ENCODE data around the gene OAS1.
A peak's percentile ranks its signal among the peaks of the same experiment; 100 is the strongest.

OAS1 gene

DNA sequence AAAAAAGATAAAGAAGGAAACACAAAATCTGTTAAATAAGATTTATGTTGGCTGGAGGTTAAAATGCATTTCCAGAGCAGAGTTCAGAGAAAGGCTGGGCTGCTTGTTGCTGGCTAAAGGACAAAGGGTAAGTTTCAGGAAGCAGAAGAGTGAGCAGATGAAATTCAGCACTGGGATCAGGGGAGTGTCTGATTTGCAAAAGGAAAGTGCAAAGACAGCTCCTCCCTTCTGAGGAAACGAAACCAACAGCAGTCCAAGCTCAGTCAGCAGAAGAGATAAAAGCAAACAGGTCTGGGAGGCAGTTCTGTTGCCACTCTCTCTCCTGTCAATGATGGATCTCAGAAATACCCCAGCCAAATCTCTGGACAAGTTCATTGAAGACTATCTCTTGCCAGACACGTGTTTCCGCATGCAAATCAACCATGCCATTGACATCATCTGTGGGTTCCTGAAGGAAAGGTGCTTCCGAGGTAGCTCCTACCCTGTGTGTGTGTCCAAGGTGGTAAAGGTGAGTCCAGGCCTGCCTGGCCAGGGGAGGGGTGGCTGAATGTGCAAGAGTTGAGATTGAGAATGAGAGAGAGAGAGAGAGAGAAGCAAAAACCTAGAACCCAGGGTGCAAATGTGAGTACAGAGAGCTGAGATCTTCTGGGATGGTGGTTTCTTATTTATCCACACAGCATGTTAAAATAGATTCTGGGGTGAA, at the start of gene OAS1:
Gene OAS1 (plus strand): TSS at position 251 of the 703 bp plus-strand sequence. CDS start 78 bp downstream, at position 329.
- Mint-ChIP-seq H3K27me3 (no peaks in the 10 kb centered on the region), H3K4me1 (peaks cover 65% of the 10 kb centered on the region), H3K9me3 (no peaks in the 10 kb centered on the region), H3K36me3 (ENCODE audit: insufficient read depth) (peaks cover 11% of the 10 kb centered on the region), H3K27ac (ENCODE audit: low read depth) (peak within 1 kb of the TSS; percentile 94), H3K4me3 (peak within 1 kb of the TSS; percentile 97)
- ATAC-seq (replicated peaks; ENCODE audit: extremely low read depth, poor library complexity, severe bottlenecking) (peak; percentile 79), DNase-seq (ENCODE audit: low spot score in 2 of 2) (no peak)

DNA sequence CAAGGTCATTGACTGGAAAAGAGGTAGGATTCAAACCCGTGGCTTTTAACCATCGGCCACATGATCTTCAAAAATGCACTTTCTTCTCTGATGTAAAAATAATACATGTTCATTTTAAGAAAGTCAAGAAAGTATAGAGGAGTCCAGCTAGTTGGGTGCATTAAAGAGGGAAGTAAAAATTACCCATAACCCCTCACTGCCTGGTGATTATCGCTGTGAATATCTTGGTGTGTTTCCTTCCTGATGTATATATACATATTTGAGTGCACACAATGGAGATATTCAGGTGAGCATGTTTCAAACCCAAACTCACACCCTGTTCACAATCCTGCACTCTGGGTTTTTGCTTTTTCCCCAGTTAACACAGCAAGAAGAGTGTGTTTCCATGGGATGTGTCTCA, 47.5 kb upstream of the OAS1 start:
- H3K27ac Mint-ChIP-seq (ENCODE audit: low read depth), result no peak overlapping the region
- H3K9me3 Mint-ChIP-seq, result no peaks in the 10 kb centered on the region
- DNase-seq (ENCODE audit: low spot score in 2 of 2) (no peak), ATAC-seq (replicated peaks; ENCODE audit: extremely low read depth, poor library complexity, severe bottlenecking) (no peak)
- H3K27me3 Mint-ChIP-seq, result peaks cover 45% of the 10 kb centered on the region
- H3K4me3 Mint-ChIP-seq, result no peak overlapping the region
- no peaks in the 10 kb centered on the region for H3K36me3 Mint-ChIP-seq (ENCODE audit: insufficient read depth)
- peaks cover 7% of the 10 kb centered on the region for H3K4me1 Mint-ChIP-seq

DNA sequence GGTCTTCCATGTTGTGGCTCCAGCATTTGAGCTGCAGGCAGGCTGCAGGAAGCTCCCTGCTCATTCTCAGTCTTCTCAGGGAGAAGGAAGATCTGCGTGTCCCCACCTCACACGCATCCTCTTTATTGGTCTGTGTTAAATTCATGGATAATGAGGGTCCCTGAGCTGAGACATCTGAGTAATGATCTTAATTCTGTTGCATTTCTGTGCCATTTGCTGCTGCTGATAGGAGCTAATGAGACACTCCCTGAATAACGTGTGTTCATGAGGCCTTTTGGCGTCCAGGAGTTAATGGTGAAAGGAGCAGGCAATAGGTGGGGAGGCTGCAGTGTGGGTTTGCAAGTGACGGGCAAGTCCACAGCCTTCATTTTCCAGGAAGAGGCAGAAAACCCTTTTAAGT, 46.6 kb upstream of the OAS1 start:
- ATAC-seq (replicated peaks; ENCODE audit: extremely low read depth, poor library complexity, severe bottlenecking), result no peak
- Mint-ChIP-seq H3K27ac (ENCODE audit: low read depth) (no peak overlapping the region), H3K9me3 (no peaks in the 10 kb centered on the region), H3K27me3 (peaks cover 51% of the 10 kb centered on the region), H3K4me1 (peaks cover 14% of the 10 kb centered on the region), H3K4me3 (no peak overlapping the region), H3K36me3 (ENCODE audit: insufficient read depth) (no peaks in the 10 kb centered on the region)
- DNase-seq (ENCODE audit: low spot score in 2 of 2), result no peak

DNA sequence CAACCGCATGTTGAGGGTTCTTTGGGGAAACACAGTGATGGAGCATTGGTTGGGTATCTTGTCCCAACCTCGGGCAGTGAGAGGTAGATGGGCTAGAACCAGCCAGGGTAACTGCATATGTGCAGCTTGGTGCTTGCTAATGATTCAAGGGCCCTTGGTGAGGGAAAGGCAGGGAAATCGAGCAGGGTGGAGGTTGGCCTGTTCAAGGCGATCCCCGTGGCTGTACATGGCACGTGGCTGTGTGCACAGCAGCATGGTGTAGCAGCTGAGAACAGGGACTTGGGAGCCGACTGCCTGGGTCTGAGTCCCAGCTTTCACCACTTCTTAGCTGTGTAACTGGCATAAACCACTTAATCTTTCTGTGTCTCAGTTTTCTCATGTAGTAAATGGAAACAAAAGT, 45.5 kb upstream of the OAS1 start:
- Mint-ChIP-seq H3K9me3 (no peaks in the 10 kb centered on the region), H3K36me3 (ENCODE audit: insufficient read depth) (no peaks in the 10 kb centered on the region), H3K27ac (ENCODE audit: low read depth) (no peak overlapping the region), H3K4me3 (no peak overlapping the region), H3K4me1 (peaks cover 14% of the 10 kb centered on the region), H3K27me3 (peaks cover 44% of the 10 kb centered on the region)
- ATAC-seq (replicated peaks; ENCODE audit: extremely low read depth, poor library complexity, severe bottlenecking), result no peak
- no peak for DNase-seq (ENCODE audit: low spot score in 2 of 2)

DNA sequence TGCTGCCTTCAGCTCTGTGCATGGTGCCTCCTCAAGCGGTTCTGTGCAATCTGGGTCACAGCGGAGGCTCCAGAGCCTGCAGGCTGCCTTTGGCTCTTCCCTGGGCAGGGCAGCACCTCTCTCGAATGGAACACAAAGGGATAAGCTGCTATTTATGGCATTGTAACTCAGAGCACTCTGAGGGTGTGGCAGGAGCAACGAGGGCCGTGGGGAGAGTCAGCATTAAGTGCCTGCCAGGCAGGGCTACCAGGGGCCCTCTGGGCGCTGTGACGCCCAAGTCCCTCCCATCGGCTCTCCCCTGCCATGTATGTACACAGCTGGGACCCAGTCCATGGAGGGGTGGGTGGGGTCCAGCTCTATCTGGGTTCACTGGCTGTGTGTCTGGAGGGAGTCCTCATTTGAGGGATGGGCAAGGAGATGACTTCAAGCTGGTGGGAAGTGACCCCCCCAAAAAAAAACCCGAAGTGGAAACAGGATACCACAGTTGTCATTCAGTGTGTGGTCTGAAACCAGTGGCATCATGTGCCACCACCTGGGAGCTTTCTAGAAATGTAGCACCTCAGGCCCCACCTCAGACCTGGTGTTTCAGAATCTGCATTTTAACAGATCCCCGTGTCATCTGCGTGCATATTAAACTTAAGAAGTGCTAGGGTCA, 44.0 kb upstream of the OAS1 start:
- ATAC-seq (replicated peaks; ENCODE audit: extremely low read depth, poor library complexity, severe bottlenecking) (no peak), DNase-seq (ENCODE audit: low spot score in 2 of 2) (no peak)
- H3K9me3 Mint-ChIP-seq, result no peaks in the 10 kb centered on the region
- H3K4me1 Mint-ChIP-seq, result peaks cover 14% of the 10 kb centered on the region
- no peaks in the 10 kb centered on the region for H3K36me3 Mint-ChIP-seq (ENCODE audit: insufficient read depth)
- H3K27me3 Mint-ChIP-seq, result peaks cover 45% of the 10 kb centered on the region
- no peak overlapping the region for H3K27ac Mint-ChIP-seq (ENCODE audit: low read depth)
- no peak overlapping the region for H3K4me3 Mint-ChIP-seq

GRCh38 chr12:112868459-112869041, 38.2 kb upstream of the OAS1 start:
- Mint-ChIP-seq H3K27ac (ENCODE audit: low read depth) (no peak overlapping the region), H3K4me1 (peaks cover 14% of the 10 kb centered on the region), H3K9me3 (no peaks in the 10 kb centered on the region), H3K36me3 (ENCODE audit: insufficient read depth) (no peaks in the 10 kb centered on the region), H3K4me3 (no peak overlapping the region), H3K27me3 (peaks cover 85% of the 10 kb centered on the region)
- ATAC-seq (replicated peaks; ENCODE audit: extremely low read depth, poor library complexity, severe bottlenecking) (no peak), DNase-seq (ENCODE audit: low spot score in 2 of 2) (no peak)

DNA sequence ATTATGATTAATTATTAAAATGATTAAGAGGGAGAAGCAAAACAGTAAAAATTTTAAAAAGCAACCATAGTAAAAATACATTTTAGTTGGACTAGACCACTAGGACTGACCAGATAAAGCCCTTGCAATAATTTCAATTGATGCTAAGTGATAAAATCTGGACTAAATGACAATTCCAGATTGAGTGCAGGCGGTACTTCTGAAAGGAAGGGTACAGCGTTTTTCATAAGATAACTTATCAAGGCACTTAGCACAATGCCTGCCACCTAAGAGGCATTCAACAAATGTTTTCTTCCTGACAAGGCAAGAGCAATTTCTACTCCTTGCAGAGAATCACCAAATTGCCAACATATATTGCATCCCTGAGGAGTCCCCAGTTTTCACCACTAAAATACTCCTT, 37.7 kb upstream of the OAS1 start:
- no peaks in the 10 kb centered on the region for H3K36me3 Mint-ChIP-seq (ENCODE audit: insufficient read depth)
- no peak overlapping the region for H3K27ac Mint-ChIP-seq (ENCODE audit: low read depth)
- no peak for ATAC-seq (replicated peaks; ENCODE audit: extremely low read depth, poor library complexity, severe bottlenecking)
- peaks cover 8% of the 10 kb centered on the region for H3K4me1 Mint-ChIP-seq
- peaks cover 88% of the 10 kb centered on the region for H3K27me3 Mint-ChIP-seq
- no peak for DNase-seq (ENCODE audit: low spot score in 2 of 2)
- H3K9me3 Mint-ChIP-seq, result no peaks in the 10 kb centered on the region
- no peak overlapping the region for H3K4me3 Mint-ChIP-seq

- H3K4me3 Mint-ChIP-seq, result no peak overlapping the region
- peaks cover 88% of the 10 kb centered on the region for H3K27me3 Mint-ChIP-seq
- H3K9me3 Mint-ChIP-seq, result no peaks in the 10 kb centered on the region
- ATAC-seq (replicated peaks; ENCODE audit: extremely low read depth, poor library complexity, severe bottlenecking) (no peak), DNase-seq (ENCODE audit: low spot score in 2 of 2) (no peak)
- H3K4me1 Mint-ChIP-seq, result peaks cover 2% of the 10 kb centered on the region
- H3K27ac Mint-ChIP-seq (ENCODE audit: low read depth), result no peak overlapping the region
- no peaks in the 10 kb centered on the region for H3K36me3 Mint-ChIP-seq (ENCODE audit: insufficient read depth)
Observed at GRCh38 chr12:112869778-112870177, 37.0 kb upstream of the OAS1 start.

GRCh38 chr12:112870267-112870980, 36.3 kb upstream of the OAS1 start:
- Mint-ChIP-seq H3K4me1 (no peaks in the 10 kb centered on the region), H3K9me3 (no peaks in the 10 kb centered on the region), H3K4me3 (no peak overlapping the region), H3K27me3 (peaks cover 88% of the 10 kb centered on the region), H3K27ac (ENCODE audit: low read depth) (no peak overlapping the region), H3K36me3 (ENCODE audit: insufficient read depth) (no peaks in the 10 kb centered on the region)
- ATAC-seq (replicated peaks; ENCODE audit: extremely low read depth, poor library complexity, severe bottlenecking), result no peak
- no peak for DNase-seq (ENCODE audit: low spot score in 2 of 2)

DNA sequence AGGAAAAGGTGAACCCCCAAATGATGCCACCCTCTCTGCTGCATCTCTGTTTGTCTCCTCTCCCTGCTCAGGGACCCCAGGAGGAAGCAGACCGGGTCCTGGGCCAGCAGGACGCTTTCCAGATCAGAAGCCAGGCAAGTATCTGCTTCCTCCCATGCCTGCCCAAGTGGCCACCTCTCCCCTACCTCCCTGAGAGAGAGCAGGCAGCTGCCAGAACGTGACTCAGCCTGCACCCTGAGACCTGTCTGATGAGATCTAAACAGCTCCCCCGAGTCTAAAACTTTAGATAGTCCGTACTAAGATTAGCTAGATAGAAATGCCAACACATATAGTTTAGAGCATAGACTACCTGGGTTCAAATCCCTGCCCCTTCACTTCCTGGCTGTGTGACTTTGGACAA, 31.2 kb upstream of the OAS1 start:
- Mint-ChIP-seq H3K4me1 (no peaks in the 10 kb centered on the region), H3K4me3 (no peak overlapping the region), H3K9me3 (no peaks in the 10 kb centered on the region), H3K36me3 (ENCODE audit: insufficient read depth) (no peaks in the 10 kb centered on the region), H3K27me3 (peaks cover 87% of the 10 kb centered on the region), H3K27ac (ENCODE audit: low read depth) (no peak overlapping the region)
- DNase-seq (ENCODE audit: low spot score in 2 of 2) (no peak), ATAC-seq (replicated peaks; ENCODE audit: extremely low read depth, poor library complexity, severe bottlenecking) (no peak)

GRCh38 chr12:112876506-112876905, 30.3 kb upstream of the OAS1 start:
- Mint-ChIP-seq H3K4me1 (no peaks in the 10 kb centered on the region), H3K9me3 (no peaks in the 10 kb centered on the region), H3K27me3 (peaks cover 83% of the 10 kb centered on the region), H3K27ac (ENCODE audit: low read depth) (no peak overlapping the region), H3K36me3 (ENCODE audit: insufficient read depth) (no peaks in the 10 kb centered on the region), H3K4me3 (no peak overlapping the region)
- ATAC-seq (replicated peaks; ENCODE audit: extremely low read depth, poor library complexity, severe bottlenecking), result no peak
- no peak for DNase-seq (ENCODE audit: low spot score in 2 of 2)

GRCh38 chr12:112877006-112877405, 29.8 kb upstream of the OAS1 start:
- no peak for DNase-seq (ENCODE audit: low spot score in 2 of 2)
- ATAC-seq (replicated peaks; ENCODE audit: extremely low read depth, poor library complexity, severe bottlenecking), result no peak
- H3K9me3 Mint-ChIP-seq, result no peaks in the 10 kb centered on the region
- no peak overlapping the region for H3K27ac Mint-ChIP-seq (ENCODE audit: low read depth)
- H3K36me3 Mint-ChIP-seq (ENCODE audit: insufficient read depth), result no peaks in the 10 kb centered on the region
- H3K4me3 Mint-ChIP-seq, result no peak overlapping the region
- H3K27me3 Mint-ChIP-seq, result peaks cover 87% of the 10 kb centered on the region
- no peaks in the 10 kb centered on the region for H3K4me1 Mint-ChIP-seq

Measured in central memory CD8-positive, alpha-beta T cell (primary cell).